ENCODE data around the gene TCF20.

TCF20 gene

DNA sequence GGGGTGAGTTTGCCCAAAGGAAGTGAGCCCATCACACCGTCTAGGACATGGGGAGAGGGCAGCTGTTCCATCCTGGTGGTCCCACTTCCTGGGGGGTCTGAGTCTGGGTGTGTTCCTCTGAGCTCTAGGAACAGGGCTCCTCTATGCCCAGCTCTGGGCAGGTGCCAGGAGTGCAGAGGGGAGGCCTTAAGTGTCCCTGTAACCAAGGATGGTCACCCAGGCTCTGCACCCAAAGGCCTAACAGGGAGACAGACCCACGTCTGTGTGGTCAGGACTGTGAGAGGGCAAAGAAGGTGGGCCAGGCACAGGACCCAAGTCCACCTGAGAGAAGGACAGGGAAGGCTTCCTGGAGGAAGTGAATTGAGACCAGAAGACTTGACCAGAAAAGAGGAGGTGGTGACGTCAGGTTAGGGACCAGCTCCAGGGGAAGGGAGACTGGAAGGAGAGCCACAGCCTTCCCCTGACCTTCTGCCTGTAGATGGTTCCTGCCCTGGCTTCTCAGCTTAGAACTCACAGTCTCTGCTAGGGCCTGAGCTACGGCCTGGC is 11.3 kb upstream of the TCF20 start:
- DNase-seq, result no peak

DNA sequence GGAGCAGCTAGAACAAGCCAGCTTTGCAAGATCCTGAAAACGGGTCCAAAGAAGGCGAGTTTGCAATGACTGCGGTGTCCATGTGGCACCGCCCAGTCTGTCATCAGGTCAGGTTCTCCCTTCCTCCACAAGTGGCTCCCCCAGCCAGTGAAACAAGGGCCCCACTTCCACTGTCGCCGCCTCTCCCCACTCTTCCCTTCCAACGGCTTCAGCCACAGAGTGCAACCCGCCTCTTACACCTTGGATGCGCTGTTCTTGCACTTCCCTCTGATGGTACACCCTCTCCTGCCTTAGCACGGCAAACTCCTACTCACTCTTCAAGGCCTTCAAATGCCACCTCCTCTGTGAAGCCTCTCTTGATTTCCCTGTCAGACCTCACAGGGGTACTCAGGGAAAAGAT is 10.8 kb upstream of the TCF20 start:
- no peak for DNase-seq

DNA sequence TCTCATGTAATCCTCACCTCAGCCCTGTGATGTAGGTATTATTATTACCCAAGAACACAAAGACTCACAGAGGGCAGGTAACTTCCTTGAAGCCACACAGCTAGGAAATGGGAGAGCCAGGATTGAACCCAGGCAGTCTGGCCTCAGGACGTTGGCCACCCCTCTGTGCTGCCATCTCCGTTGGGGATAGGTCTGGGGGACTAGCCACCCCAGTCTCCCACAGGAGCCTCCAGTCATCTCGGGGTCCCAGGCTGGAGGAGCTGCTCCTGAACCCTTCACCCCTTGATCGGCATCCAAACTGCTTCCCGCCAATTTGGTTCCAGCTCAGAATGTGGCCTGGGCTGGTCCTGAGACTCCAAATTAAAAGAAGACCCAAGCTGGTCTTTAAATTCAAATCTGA is 10.4 kb upstream of the TCF20 start:
- DNase-seq, result no peak

DNA sequence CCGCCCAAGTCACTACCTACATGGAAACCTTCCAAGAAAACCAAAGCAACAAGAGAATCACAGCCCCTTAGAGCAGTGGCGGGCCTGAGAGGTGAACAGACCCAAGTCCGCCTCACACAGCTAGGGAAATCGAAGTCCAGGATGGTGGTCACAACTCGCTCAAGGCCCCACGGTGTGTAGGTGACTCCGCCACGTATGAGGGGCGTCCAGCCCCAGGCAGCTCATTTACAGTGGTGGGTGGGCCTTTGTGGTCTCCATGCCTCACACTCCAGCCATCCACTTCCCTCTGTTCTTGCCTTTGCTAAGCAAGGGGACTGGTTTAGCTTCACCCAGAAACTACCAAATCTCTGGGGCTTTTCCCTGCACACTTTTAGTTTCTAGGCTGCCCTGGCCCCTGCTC is 9.7 kb upstream of the TCF20 start:
- DNase-seq, result no peak

DNA sequence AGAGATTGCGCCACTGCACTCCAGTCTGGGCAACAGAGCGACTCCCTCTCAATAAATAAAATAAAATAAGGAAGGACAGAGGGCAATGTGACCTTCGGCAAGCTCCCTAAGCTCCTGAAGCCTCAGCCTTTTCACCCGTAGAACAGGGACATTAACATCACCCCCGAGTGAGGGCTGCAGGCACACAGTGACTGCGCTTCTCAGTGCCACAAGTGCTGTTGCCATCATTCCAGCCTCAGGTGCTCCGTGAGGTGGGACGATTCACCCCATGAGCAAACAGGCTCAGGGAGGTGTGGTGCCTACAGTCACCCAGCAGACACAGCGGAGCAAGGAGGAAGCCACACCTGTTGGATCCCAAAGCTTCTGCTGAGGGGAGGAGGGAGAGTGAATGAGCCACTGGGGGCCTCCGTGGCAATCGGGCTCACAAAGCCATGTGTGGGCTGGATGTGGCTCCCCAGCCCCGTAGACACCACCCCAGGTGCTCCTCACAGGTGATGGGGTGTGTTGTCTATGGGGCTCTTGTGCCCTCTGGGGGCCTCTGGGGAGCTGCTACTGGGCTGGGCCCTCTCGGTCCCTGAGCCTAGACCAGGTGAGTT is 9.1 kb upstream of the TCF20 start:
- no peak for DNase-seq

DNA sequence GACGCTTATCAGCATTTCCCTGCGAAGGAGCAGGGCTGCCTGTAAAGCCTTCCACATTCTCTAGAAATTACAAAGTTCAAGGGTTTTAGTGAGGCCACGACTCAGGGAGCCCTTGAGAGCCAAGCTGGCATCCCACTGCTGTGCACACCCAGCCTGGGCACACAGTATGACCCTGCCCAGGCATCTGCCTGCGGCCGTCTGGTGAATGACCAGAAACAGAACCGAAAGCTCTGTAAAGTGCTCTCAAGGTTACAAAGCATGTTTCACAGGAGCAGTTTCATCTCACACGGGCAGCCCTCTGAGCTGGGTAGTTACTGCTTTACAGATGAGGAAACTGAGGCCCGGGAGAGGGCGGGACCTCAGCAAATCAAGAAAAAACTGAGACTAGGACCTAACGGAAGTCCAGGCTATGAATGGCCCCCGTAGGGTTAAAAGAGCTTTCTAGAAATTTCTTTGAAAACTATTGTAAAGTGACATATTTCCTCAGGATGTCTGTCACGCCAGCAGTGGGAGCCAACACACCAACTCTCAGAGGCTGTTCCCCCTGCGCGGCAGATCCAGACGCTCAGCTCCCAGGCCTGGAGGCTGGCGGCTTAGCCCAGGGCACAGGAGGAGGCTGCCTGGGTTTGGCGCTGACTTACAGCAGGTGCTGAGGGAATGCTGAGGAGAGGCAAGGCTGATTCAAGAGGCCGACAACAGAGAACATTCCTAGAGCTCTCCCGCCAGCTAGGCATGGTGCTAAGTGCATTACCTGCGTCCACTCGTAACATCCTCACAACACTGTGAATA is 7.7 kb upstream of the TCF20 start:
- DNase-seq, result no peak

DNA sequence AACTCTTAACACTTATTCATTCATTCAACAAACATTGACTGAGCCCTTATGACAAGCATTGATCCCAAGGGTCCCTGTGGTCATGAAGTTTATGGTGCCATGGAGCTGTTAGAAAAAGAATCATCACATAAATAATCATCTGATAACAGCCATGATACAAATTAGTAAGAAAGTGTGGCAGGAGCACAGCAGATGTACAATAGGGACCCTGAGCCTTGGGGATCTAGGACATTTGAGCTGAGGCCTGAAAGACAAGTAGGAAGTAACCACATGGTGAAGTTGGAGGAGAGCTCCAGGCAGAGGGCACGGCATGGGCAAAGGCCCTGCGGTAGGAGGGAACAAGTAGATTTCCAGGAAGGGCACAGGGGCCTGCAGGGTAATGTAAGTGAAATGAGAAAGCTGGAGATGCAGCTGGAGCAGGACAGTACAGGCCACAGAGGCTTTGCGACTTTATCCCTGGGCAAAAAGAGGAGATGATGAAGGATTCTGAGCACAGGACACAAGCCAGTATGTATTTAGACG is 6.8 kb upstream of the TCF20 start:
- no peak for DNase-seq

DNA sequence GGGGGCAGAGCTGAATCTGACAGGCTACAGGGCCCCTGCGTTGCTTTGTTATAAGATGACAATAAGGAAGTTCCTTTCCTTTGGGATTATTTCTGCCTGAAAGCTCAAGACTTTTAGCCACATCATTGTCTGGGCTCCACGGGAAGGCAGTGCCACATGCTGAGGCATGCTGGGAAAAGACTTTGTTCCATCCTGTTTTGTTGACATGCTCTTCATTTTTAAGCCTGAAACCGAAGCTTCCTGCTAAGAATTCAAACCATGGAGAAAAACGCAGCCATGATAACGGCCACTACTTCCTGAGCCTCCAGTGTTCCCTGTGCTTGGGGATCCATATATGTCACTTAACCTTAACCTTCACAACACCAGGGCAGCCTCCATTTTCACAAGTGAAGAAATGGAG is 5.5 kb upstream of the TCF20 start:
- DNase-seq, result no peak

DNA sequence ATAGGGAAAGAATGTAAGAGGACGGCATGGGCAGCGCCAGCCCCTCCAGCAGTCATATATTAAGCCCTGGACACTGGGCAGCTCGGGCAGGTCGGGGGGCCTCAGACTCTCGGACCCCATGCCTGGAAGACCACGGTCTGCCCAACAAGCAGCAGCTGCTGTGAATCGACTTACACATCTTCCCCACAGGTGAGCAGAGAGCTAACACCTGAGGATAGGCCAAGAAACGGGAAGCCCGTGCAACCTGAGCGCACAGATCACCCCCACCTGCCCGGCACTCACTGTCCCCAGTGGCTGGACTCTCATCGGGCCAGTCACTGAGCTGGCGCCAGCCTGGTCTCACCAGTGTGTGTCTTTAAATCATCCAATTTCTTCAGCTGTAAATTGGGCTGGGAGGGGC is 4.7 kb upstream of the TCF20 start:
- no peak for DNase-seq

DNA sequence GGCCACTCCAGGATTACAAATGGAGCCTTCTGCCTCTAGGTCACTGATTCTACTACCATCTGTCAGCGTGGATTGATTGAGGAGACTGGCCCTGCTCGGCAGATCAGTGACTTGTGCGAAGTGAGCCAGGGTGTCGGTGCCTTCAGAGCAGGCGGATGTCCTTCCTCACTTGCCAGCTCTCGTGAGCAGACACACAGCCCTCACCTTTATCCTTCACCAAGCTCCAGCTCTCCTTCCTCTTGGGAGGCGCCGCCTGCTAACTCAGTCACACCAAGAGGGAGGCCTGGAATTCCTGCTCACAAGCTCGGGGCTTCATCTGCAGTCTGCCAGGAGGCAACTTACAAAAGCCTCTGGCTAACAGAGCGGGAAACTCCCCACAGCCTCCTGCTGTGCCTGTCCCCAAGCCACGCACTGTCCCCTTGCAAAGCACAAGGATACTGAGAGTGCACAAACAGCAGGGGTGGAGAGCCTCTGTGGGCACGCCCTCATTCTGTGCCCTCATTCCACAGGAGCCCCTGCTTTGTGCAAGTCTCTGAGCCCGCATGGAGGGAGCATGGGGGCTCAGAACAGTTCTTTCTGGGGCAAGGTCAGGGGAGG is 3.5 kb upstream of the TCF20 start:
- no peak for DNase-seq

DNA sequence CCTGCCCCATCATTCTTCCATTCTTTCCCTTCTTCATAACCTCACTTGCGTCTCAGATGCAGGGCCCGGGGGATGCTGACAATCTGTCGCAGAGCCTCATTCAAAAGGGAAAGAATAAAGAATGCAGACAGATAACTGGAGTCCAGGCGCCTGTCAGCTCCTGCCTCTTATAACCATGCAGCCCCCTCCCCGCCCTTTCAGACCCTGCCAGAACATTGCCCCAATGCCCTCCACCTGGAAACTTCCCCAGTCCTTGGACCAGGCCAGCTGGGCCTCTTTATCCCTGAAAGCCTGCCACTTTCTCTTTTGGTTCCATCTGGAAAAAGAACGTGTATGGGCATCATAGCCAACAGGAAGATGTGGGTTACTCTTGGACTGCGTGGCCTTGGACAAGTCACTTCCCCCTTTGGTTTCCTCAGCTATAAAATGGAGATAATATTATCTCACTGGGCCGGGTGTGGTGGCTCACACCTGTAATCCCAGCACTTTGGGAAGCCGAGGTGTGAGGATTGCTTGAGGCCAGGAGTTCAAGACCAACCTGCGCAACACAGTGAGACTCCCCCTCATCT is 2.1 kb upstream of the TCF20 start:
- no peak for DNase-seq

DNA sequence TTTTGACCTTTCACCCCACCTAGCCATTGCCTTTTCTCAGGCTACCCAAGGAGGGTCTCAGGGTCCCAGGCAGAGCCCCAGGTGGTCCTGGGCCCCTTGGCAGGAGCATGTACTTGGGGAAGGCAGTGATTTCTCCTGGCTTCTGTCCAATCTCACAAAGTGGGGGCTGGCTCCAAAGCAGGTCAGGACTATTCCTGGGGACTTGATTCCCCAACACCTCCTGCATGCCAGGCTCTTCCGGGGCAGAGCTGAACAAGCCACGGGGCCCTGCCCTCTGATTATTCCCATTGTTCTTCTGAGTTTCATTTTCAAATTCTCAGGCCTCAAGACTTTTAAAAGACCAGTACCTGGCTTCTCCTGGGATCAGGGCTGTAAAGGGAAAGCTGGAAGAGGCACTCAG is 1.5 kb upstream of the TCF20 start:
- DNase-seq, result no peak

DNA sequence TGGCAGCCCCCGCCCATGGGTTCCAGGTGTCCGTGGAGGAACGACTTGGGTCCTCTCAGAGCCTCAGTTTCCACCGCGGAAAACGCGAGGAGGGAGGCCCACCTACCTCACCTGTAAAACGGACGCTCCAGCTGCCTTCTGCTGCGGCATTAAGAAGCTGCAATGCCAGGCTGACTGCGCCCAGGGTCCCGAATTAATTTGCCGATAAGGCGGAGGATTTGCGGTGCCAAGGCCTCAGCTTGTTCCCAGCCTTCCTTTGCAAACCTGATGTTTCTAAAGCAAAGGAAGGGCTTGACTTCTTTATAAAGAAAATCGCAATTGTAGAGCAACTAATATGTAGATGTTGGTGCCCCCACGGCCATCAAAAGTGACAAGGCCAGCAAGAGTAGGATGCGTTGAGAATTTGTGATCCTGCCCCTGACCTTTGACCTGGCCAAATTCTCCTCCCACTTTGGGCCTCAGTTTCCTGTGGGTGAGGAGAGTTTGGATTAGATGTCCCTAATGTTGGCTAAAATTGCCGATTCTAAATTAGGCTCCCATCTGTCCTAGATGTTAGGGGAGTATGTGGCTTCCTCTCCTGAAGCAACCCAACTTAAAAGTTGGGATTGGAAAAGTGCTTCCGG is 849 bp upstream of the TCF20 start:
- DNase-seq, result no peak

DNA sequence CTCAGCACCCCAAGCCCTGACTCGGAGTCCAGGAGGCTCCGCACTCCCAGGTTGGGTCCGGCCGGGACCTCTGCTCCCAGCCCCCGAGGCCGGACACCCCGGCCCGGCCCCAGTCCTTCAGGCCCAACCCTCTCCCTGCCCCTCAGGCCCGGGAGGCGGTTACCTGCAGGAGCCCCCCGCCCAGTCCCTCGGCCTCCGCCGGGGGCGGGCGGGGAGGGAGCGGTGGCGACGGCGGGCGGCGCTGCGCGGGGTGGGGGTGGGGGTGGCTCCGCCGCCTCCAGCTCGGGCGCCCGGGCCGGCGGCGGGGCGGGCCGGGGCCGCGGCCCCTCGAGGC is 310 bp downstream of the TCF20 start:
- DNase-seq, result no peak

DNA sequence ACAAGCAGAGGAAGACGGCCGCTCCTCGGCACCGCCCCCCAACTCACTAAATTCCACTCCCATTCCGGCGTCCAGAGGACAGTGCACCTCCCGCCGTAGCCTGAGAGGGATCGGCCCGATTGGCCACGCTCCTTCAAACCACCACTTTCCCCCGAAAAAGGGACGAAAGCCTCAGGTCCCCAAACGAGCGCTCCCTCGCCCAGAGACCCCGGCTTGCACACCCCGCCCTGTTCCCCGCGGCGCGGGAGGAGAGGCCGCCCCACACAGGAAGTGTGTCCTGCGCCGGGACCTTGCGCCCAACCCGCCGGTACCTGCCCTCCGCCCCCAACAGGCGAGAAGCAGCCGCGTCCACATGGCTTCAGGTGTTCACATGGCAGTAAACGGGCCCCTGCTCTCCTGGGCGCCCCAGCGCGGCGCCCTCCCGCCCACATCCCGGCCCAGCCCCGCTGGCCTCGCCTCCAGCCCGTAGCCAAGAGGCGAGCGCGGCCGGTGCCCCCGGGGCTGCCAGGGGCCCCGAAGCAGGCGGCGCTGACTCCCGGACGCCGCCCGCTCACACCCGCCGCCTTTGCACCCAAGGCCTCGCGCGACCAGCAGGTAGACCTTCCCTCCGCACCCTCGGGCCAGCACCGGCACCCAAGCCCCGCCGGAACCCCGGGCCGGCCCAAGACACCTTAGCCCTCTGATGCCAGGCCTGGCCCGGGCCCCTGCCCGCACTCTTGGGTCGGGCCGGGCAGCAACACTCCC is 849 bp downstream of the TCF20 start:
- no peak for DNase-seq

DNA sequence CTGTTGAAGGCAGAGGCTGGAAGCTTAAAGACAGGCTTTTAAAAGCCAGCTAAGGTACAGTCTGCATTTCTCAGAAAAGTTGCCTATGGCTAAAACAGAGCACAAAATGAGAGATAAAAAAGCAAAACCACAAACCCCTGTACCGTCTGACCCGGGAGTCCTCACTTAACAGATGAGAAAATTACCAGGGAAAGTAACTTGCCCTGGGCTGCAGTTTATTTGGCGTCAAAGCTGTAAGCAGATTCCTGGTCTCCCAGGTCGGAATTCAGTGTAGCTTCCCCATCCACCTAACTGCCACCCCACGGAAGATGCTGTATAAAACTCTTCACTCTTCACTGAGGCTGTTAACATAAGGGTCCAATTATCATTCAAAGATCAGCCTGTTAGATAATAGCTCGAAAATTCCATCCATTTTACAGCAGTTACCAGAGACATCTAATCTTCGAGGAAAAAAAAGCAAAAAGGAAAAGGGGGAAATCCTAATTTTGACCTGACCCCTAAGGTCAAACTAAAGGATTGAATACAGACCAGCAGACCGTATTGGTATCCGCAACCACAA is 1.5 kb downstream of the TCF20 start:
- DNase-seq, result no peak

DNA sequence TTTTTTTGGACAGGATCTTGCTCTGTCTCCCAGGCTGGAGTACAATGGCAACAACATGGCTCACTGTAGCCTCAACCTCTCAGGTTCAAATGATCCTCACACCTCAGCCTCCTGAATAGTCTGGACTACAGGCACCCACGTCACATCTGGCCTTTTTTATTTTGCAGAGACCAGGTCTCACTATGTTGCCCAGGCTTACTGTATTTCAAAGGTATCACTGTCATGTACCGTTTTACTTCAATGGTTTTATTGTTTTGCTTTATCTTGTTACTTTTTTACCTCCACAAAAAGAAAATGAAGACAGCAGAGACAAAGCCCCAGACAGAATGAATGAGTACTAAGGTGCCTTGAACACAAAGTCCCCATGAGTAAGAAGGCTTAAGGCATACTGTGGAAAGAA is 5.1 kb downstream of the TCF20 start:
- no peak for DNase-seq

DNA sequence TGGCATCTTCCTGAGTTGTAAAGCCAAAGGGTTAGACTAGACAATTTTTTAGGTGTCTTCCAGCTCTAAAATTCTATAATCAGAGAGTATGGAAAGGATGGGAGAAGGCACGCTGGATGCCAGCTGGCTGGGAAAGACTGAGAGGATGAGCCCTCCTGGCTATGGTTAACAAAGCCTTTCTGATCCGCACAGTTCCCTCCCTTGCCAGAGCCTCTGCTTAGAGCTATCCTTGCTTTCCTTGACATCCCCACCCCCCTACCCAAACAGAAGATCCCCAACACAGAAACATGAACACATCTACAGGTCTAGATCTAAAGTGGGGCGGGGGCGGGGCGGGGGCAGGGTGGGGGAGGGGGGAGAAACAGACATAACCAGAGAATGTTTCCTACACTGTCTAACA is 6.5 kb downstream of the TCF20 start:
- DNase-seq, result no peak

DNA sequence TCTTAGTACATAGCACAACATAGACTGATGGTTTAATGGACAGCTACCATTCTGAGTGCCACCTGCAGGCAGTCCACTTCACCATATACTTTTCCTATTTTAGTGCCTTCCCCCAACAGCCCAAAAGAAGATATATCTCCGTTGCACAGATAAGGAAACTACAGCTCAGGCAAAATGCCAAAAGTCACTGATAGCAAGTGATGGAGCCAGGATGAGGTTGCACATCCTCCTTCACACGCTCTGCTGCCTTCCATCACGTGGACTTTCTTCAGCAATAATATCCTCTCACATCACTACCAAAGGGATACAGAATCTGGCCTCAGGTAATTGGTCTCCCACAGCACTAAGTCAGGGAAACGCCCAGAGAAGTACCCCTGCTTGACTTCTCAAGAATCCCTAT is 7.5 kb downstream of the TCF20 start:
- no peak for DNase-seq

DNA sequence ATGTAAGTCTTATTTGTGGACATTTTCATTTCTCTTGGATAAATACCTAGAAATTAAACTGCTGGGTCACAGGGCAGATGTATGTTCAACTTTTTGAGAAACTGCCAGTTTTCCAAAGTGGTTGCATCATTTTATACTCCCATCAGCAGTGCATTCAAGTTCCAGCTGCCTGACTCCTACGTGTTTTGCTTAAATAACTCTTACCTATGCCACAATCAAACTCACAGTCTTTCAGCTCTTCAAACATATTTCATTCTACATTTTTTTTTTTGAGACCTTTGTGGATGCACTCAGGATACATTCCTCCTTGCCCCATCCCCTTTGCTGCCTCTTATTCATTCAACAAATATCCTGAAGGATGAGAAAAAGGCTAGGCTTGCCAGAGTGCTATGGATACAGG is 9.2 kb downstream of the TCF20 start:
- DNase-seq, result no peak

DNA sequence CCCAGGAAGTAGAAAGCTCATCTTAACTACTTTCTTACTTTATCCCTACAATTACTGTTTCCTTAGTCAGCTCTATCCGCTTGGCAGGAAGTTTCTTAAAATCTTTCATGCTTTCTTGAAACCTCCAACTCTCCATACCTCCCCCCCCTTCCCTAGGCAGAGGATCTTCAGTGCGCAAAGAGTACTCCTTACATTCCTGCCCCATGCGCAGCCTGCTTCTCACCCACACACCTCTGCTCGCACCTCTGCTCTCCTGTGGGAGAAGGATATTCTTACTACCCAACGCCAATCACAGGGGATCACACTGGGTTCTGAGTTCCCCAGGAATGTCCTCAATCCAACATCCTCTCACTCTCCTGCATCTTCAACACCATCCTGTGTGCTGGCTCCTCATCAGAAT is 12.3 kb downstream of the TCF20 start:
- no peak for DNase-seq

DNA sequence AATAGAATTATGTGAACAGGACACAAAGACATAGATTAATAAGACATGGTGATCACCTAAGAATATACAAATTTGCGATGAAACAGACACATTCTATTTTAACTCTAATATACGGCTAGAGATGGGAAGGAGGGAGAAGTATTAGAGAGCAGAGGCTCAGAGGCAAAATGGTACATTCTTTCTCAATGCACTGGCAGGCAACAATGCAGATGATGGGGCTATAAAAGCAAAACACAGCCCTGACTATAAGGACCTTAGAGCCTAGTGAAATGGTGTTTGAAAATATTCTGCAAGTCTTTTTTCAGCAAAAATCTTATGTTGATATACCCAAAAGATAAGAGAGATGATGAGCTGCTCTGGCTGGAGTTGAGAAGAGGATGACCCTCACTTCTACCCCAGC is 13.1 kb downstream of the TCF20 start:
- no peak for DNase-seq
